SH-SY5Y (cell line): ENCODE measurements around the gene KRT37.
"Not testable (repeated sequence)": the region's sequence is repeated elsewhere in the genome, so short reads cannot be mapped to it uniquely, and the experiment has no call there.

Experiments used
- GATA2 ChIP-seq: IDR thresholded peaks from 2 replicates; pipeline ENCODE4 v1.6.1; 2011; ENCODE audit warnings: mild to moderate bottlenecking, low read depth, low read length
- GATA3 ChIP-seq: IDR thresholded peaks from 2 replicates; pipeline ENCODE4 v1.6.1; 2011; ENCODE audit warnings: low read depth, mild to moderate bottlenecking, low read length, moderate library complexity

KRT37 gene

DNA sequence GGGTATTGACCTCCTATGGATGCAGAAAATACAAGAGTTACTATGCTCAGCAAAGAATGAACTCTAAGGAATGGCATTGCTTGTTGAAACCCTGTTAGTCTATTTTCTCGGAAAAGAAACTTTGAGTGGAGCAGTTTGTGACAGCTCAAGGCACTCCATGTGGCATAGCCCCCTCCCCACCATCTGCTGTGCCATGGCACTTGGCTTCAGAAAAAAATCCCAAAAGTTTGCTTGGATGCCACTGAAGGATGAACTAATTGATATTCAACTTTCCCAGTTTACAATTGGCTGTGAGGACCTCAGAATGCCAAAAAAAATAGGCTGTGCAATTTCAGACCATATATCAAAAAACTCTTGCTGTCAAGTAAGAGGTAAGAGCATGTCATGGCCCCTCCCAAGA lies 28.8 kb downstream of the KRT37 start:
- TF ChIP-seq GATA2 (no peak), GATA3 (no peak)

DNA sequence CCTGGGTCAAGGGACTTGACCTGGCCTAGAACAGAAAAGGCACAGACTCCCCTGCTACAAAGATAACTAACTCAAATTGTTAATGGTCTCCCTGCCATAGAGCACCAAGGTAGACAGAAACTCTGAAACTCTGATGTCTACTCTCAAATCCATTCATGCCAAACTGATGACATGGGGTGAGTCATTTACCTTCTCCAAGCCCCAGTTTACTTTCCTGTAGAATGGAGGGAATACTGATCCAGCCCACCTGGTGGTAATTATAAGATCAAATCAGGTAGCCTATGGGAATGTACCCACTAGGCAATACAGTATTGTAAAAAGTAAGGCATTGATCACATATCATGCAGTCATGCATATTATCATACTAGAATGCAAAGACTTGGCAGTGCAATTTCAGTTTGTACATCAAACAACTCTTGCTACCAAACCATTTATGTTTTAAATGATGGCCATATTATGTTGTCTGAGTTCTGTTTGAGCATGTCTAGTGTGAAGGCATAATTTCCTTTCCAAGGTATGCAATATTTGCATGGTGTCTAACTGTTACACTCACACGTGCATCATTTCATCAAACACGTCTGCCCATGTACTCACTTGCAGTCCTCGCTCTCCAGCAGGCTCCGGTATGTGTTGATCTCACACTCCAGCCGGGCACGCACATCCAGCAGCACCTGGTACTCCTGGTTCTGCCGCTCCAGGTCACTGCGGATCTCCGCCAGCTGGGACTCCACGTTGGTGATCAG lies 30.0 kb downstream of the KRT37 start:
- TF ChIP-seq GATA2 (no peak), GATA3 (no peak)

DNA sequence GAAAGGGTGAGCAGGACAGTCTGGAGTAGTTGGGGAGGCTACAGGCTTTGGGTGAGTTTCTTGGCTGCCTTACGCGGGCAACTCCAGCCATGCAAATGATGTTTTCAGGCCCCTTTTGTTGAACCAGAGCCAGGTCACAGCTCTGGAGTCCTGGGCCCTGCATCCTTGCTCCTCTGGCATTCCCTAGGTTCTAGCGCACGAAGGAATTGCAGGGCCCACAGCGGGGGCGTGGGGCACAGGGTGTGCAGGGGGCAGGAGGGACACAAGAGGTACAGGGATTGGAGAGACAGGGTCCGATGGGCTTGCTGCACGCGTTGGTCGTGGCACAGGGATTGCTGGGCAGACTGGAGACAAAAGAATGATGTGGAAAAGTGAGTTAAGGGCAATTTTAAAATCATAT lies 30.6 kb downstream of the KRT37 start:
- no peak for TF ChIP-seq GATA3
- no peak for TF ChIP-seq GATA2

GRCh38 chr17:41393294-41393693 lies 31.1 kb downstream of the KRT37 start:
- TF ChIP-seq GATA3, result no peak
- TF ChIP-seq GATA2, result no peak

- TF ChIP-seq GATA2 (no peak), GATA3 (no peak)
These were observed 32.1 kb downstream of the KRT37 start for GRCh38 chr17:41392278-41392677.

DNA sequence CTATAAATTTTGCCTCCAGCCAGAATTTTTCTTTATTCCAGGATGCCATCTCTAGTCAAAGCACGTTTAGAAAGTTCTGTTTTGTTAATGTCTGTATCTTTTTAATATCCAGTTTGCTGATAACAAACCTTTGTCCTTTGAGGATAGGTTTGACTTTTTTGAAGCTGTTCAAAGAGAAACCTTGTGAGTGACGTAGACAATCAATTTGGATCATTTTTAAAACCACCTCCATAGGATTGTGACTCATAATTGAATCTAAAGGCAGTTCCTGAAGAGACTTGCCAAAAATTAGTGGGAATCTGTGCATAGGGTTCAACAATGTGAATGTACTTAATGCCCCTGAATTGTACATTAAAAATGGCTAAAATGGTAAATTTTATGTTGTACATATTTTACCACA lies 32.9 kb downstream of the KRT37 start:
- no peak for TF ChIP-seq GATA3
- TF ChIP-seq GATA2, result no peak

DNA sequence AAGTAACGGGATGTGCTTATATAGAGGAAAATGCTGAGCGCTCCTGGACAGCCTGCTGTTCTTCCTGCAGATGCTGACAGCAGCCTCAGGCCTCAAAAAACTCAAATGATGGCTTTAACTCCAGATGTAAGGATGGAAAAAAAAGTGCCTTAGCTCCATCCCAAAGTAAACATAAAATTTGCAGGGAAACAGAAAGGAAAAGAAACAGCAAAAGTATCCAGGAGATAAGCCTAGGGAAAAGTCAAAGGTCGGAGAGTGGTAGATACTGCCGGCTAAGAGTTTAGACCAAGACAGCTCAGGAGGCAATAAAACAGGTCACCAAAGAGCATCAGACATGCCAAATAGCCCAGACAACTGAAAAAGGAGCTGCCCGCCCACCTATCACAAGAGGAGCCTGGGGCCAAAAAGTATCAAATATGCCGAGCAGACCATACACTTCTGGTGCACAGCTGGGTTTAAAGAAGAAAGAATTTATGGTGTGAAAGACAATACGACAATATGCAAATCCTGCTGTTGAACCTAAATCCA lies 33.9 kb downstream of the KRT37 start:
- TF ChIP-seq GATA3, result no peak
- no peak for TF ChIP-seq GATA2

GRCh38 chr17:41387670-41388069 lies 36.7 kb downstream of the KRT37 start:
- TF ChIP-seq GATA3 (no peak), GATA2 (no peak)

DNA sequence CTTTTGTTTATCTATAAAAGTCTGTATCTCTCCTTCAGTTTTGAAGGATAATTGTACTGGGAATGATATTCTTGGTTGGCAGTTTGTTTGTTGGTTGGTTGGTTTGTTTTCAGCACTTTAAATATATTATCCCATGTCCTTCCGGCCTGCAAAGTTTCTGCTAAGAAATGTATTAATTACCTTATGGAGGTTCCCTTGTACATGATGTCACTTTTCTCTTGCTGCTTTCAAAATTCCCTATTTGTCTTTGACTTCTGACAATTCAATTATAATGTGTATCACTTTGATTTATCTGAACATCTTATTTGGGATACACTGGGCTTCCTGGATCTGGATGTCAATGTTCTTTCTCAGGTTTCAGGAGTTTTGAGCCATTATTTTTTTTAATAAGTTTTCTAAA lies 38.2 kb downstream of the KRT37 start:
- TF ChIP-seq GATA3, result no peak
- TF ChIP-seq GATA2, result no peak

- TF ChIP-seq GATA3 (no peak), GATA2 (no peak)
These were observed 40.7 kb downstream of the KRT37 start for GRCh38 chr17:41383690-41384089.

DNA sequence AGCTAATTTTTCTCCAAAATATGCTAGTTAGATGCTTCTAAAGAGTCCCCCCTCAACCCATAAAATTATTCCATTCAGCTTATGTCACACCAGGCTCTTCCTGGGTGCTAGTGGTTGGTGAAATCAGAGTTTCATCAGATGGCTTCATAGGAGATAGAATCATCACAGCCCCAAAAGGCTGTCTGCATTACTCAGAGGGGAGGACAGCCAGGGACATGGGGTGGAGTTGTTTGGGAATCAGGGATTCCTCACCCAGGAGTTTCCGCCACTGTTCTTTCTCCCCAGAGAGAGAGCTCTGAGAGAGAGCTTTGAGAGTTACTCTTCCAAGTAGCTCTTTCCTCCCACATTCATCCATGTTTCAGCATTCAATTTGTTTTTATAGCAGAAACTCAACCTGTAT lies 42.0 kb downstream of the KRT37 start:
- TF ChIP-seq GATA3 (no peak), GATA2 (no peak)

DNA sequence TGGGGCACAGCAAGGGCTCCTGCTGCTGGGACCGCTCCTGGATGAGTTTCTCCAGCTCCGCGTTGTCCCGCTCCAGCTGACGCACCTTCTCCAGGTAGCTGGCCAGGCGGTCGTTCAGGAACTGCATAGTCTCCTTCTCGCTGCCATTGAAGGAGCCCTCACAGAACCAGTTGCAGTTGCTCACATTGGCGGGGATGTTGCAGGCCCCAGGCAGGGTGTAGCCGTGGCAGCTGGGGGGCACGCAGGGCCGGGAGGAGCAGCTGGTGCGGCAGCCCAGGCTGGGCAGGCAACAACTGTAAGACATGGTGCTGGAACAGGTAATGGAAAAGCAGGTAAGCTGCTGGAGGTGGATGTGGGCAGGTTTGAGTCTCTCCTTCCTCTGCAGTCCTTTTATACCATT lies 42.4 kb downstream of the KRT37 start, which contains the start of gene KRT34:
TSS of gene KRT34 (minus strand) at position 364 of the 400 bp plus-strand sequence. CDS start at position 304, 60 bp downstream.
- TF ChIP-seq GATA2, GATA3: not testable (repeated sequence)

GRCh38 chr17:41377546-41377945 lies 46.8 kb downstream of the KRT37 start:
- TF ChIP-seq GATA2 (no peak), GATA3 (no peak)
